ENCODE data around the gene SPATA16.
"Not testable (repeated sequence)": the region's sequence is repeated elsewhere in the genome, so short reads cannot be mapped to it uniquely, and the experiment has no call there.

The SPATA16 gene

DNA sequence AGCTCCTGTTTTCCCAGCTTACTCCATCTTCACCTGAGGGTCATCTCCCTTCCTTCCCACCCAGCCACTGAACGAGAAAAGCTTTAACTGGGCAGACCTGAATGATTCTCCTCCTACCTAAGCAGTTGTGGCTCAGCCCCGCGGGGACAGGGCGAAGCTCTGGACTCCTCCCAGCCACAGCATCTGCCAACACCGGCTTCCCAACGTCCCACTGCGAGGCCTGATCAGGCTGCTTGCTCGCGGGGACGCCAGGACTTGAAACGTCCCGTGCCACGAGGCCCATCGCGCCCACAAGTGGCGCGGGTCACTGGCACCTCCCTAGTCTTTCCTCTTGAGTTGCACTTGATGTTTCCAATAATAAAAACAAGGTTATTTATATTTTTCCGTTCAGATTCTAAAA is at the start of gene SPATA16:
TSS of gene SPATA16 (minus strand) at position 250 of the 400 bp plus-strand sequence. CDS start 23,504 bp downstream, outside the sequence.
- DNase-seq (ENCODE audit: low read depth) = no peak

- not testable (repeated sequence) for DNase-seq (ENCODE audit: low read depth)
Measured at GRCh38 chr3:173183022-173183421, 42.0 kb upstream of the SPATA16 start.

GRCh38 chr3:173173652-173174051 is 32.6 kb upstream of the SPATA16 start:
- DNase-seq (ENCODE audit: low read depth) = no peak

DNA sequence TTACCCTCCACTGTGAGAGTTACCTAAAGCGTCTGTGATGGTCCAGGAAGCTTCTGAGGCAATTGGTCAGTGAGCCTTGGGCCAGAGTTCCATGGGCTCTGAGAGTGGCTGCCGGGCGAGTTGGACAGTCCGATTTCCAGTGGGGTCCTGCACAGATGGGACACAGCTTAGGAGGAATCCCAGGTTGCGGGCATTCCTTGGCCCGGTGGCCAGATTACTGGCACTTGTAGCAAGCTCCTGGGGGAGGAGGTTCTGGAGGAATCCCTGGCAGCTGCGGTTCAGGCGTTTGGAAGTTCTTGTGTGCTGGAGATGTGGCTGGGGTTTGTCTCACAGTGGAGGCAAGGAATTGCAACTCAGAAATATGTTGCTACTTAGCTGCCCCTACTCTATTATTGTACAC is 18.1 kb upstream of the SPATA16 start:
- DNase-seq (ENCODE audit: low read depth) = not testable (repeated sequence)

DNA sequence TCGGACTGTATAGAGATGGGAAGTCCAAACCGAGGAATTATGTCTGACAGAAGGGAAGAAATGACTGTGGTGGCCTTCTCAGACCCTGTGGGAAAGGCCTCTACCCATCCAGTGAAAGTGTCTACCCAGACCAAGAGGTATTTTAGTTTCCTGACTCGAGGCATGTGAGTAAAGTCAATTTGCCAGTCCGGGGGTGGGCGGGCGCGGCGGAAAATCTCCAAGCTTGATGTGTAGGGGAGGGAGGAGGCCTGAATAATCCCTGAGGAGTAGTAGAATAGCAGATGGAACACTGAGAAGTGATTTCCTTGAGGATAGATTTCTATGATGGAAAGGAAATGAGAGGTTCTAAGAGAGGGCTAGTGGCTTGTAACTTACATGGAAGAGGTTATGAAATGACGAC is 15.5 kb upstream of the SPATA16 start:
- not testable (repeated sequence) for DNase-seq (ENCODE audit: low read depth)

DNA sequence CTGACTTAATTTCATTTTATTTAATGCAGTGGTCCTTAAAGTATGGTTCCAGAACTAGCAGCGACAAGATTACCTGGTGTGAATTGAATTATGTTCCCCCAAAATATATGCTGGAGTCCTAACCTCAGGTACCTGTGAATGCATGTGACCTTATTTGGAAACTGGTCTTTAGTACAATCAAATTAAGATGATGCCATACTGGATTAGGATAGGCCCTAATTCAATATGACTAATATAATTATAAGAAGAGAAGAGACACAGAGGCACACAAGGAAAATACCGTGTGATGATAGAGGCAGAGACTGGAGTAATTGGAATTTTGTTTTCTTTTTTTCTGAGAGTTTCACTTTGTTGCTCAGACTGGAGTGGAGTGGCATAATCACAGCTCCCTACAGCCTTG is 12.6 kb upstream of the SPATA16 start:
- no peak for DNase-seq (ENCODE audit: low read depth)

- no peak for DNase-seq (ENCODE audit: low read depth)
Measured at GRCh38 chr3:173139420-173139819, 1.6 kb downstream of the SPATA16 start.

GRCh38 chr3:173138026-173138425 is 3.0 kb downstream of the SPATA16 start:
- DNase-seq (ENCODE audit: low read depth) = no peak

GRCh38 chr3:173135059-173135458 is 6.0 kb downstream of the SPATA16 start:
- DNase-seq (ENCODE audit: low read depth) = no peak

DNA sequence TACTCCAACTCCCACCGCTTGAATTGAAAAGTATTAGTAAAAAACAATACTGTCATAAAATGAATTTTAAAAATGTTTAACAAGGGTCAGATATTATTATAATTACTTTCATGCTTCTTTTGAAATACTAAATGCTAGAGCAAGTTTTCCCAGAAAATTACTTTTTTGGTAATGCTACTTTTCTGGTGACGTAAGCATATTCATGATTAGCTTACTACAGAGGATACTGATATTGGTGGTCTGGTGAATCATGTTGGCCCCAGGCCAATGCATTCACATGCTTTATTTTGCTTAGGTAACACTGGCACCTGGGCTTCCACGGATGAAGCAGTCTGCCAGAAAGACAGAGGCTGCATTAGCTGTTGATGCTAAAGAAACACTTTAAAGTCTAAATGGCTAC is 12.4 kb downstream of the SPATA16 start:
- no peak for DNase-seq (ENCODE audit: low read depth)

- no peak for DNase-seq (ENCODE audit: low read depth)
Measured at GRCh38 chr3:173111321-173111720, 29.7 kb downstream of the SPATA16 start.

DNA sequence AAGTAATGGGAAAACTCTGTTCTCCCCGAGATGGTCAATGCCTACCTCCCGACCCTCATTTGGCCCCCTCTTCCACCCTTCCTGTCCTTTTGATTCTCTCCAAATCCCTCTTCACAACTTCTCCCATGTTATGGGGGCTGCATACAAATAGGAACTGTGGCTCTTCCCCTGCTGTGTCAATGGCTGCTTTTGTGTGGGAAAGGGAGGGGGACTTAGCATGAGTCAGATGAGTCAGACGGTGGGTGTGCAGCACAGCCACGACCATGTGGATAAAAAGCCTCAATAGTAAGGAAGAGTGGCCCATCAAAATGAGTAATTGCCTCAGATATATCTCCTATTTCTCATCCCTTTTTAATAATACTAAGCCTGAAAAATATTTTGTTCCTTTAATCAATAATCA is 31.9 kb downstream of the SPATA16 start:
- no peak for DNase-seq (ENCODE audit: low read depth)

DNA sequence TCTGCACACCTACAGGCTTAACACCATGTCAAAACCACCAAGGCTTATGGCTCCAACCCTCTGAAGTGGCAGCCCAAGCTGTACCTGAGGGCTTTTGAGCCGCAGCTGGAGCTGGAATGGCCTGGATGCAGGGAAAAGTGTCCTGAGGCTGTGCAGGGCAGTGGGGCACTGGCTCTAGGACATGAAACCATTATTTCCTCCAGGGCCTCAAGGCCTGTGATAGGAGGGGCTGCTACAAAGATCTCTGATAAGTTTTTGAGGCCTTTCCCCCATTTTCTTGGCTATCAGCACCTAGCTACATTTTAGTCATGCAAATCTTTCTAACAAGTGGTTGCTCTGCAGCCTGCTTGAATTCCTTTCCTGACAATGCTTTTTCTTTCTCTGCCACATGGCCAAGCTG is 37.6 kb downstream of the SPATA16 start:
- DNase-seq (ENCODE audit: low read depth) = no peak

DNA sequence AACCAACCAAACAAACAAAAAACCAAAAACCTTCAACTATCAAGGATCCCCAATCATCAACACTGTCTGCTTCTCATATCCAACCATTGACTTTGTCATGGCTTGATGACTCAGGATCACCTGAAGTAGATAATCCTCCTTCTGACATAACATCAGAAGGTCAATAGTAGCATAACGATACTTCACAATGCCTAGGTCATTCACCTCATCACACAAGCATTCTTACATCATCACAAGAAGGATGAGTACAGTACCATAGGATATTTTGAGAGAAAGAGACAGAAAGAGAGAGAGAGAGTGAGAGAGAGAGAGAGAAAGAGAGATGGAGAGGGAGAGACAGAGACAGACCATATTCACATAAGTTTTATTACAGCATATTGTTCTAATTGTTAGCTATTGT is 42.1 kb downstream of the SPATA16 start:
- no peak for DNase-seq (ENCODE audit: low read depth)

DNA sequence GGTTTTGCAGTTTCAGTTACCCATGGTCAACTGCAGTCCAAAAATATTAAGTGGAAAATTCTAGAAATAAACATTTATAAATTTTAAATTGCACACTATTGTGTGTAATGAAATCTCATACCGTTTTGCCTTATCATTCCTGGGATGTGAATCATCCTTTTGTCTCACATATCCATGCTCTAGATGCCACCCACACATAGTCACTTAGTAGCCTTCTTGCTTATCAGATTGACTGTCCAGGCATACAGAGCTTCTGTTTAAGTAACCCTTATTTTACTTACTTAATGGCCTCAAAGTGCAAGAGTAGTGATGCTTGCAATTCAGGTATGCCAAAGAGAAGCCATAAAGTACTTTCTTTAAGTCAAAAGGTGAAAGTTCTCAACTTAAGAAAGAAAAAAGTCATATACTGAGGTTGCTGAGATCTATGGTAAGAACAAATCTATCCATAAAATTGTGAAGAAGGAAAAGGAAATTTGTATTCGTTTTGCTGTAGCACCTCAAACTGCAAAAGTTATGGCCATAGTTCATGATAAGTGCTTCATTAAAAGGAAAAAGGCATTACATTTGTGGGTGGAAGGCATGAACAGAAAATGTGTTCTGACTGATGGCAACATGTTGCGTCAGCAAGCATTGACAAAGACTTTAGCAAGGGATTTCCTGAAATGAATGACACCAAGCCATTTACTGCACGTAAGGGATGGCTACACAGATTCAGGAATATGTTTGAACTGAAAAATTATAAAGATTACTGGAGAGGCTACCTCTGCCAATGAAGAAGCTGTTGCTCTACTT is 43.8 kb downstream of the SPATA16 start:
- DNase-seq (ENCODE audit: low read depth) = no peak

DNA sequence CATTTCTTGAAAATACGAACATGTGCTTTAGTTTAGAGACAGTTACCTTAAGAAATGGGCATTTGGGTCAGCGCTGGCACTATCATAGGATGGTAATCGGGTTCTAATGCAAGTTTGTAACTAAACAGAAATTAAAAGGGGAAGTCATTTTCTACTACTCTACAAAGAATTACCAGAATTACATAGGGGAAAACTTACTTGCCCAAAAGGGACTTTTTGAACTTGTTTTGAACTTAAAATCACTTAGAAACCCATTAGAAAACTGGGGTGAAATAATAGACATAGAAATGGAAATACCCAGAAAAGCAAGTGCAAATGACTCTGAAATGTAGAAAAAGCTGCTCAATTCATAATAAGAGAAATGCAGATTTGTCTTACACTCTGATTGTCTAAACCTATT is 44.9 kb downstream of the SPATA16 start:
- DNase-seq (ENCODE audit: low read depth) = no peak

- no peak for DNase-seq (ENCODE audit: low read depth)
Measured at GRCh38 chr3:173092038-173092437, 49.0 kb downstream of the SPATA16 start.

GRCh38 chr3:173090492-173090891 is 50.5 kb downstream of the SPATA16 start:
- DNase-seq (ENCODE audit: low read depth) = no peak

GRCh38 chr3:173089283-173089682 is 51.8 kb downstream of the SPATA16 start:
- no peak for DNase-seq (ENCODE audit: low read depth)

DNA sequence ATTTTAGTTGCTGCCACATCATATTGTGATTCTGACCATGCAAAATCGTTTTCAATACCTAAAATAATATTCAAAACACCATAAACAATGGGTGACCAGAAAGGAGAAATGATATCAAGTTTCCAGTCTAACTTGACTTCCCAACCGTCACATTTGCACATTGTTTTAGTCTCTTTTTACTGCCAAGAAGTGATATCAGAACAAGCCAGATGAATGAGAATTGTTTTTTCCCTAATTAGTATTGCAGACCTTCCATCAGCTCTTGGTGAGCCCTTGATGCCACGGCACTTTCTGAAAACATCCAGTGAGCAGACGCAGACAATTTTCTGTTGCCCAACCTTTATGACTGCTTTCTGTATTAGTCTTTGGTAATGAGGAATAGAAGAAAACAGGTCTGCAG is 62.5 kb downstream of the SPATA16 start:
- no peak for DNase-seq (ENCODE audit: low read depth)

- DNase-seq (ENCODE audit: low read depth) = no peak
Measured at GRCh38 chr3:173066044-173067004, 74.7 kb downstream of the SPATA16 start.

GRCh38 chr3:173065543-173065981 is 75.5 kb downstream of the SPATA16 start:
- DNase-seq (ENCODE audit: low read depth) = no peak

GRCh38 chr3:173064631-173065030 is 76.4 kb downstream of the SPATA16 start:
- DNase-seq (ENCODE audit: low read depth) = no peak
